ENCODE measurements around the gene SELENON.

The SELENON gene

GRCh38 chr1:25815208-25816111 is 15.5 kb downstream of the SELENON start:
- DNase-seq (ENCODE audit: low read depth), result no peak
- no peak overlapping the region for H3K4me3 ChIP-seq (ENCODE audit: low read depth, low read length)
- no peak for TF ChIP-seq CTCF (conservative IDR thresholded peaks at IDR 0.05; ENCODE audit: low read depth, low read length)

- no peak for TF ChIP-seq CTCF (conservative IDR thresholded peaks at IDR 0.05; ENCODE audit: low read depth, low read length)
- no peak for DNase-seq (ENCODE audit: low read depth)
- H3K4me3 ChIP-seq (ENCODE audit: low read depth, low read length), result no peak overlapping the region
Observed at GRCh38 chr1:25816112-25816718, 16.2 kb downstream of the SELENON start.

- DNase-seq (ENCODE audit: low read depth), result no peak
- no peak overlapping the region for H3K4me3 ChIP-seq (ENCODE audit: low read depth, low read length)
- TF ChIP-seq CTCF (conservative IDR thresholded peaks at IDR 0.05; ENCODE audit: low read depth, low read length), result peak; percentile 37
Observed at GRCh38 chr1:25817840-25818501, 18.0 kb downstream of the SELENON start.

- no peak for DNase-seq (ENCODE audit: low read depth)
- TF ChIP-seq CTCF (conservative IDR thresholded peaks at IDR 0.05; ENCODE audit: low read depth, low read length), result no peak
- H3K4me3 ChIP-seq (ENCODE audit: low read depth, low read length), result peak overlapping the region; percentile 92
Observed at GRCh38 chr1:25818569-25818968, 18.6 kb downstream of the SELENON start.

GRCh38 chr1:25819491-25820246 is 19.7 kb downstream of the SELENON start, which contains the start of gene MTFR1L:
MTFR1L (plus strand) TSS chr1:25819954; CDS start chr1:25823105, 3,151 bp downstream.
- H3K4me3 ChIP-seq (ENCODE audit: low read depth, low read length), result peak within 1 kb of the TSS; percentile 92
- DNase-seq (ENCODE audit: low read depth), result peak; percentile 72
- TF ChIP-seq CTCF (conservative IDR thresholded peaks at IDR 0.05; ENCODE audit: low read depth, low read length), result no peak

GRCh38 chr1:25820247-25821111 is 20.5 kb downstream of the SELENON start:
- H3K4me3 ChIP-seq (ENCODE audit: low read depth, low read length), result peak overlapping the region; percentile 92
- TF ChIP-seq CTCF (conservative IDR thresholded peaks at IDR 0.05; ENCODE audit: low read depth, low read length), result no peak
- peak; percentile 65 for DNase-seq (ENCODE audit: low read depth)

Data from choroid plexus epithelial cell (primary cell).